Measurements from ENCODE around the gene SLC24A3. TPM values are rescaled to one million over a fixed set of nuclear protein-coding genes. Genes with fewer than 3 reads are reported as not detected.
A peak's percentile ranks its signal among the peaks of the same experiment; 100 is the strongest.

SLC24A3 gene
- total and polyA plus RNA-seq, 2 experiments from 2014 or later: 0.81 to 2.5 TPM

GRCh38 chr20:19249106-19249879 lies 36.9 kb downstream of the SLC24A3 start:
- no peak for DNase-seq (ENCODE audit: low spot score)
- Mint-ChIP-seq H3K36me3 (ENCODE audit: low read depth) (no peaks in the 10 kb centered on the region), H3K4me3 (no peak overlapping the region), H3K9me3 (no peaks in the 10 kb centered on the region), H3K27me3 (ENCODE audit: insufficient read depth, low read depth, poor library complexity) (no peaks in the 10 kb centered on the region), H3K27ac (no peak overlapping the region), H3K4me1 (peaks cover 2% of the 10 kb centered on the region; the same call in 1 of the 3 replicates)
- Histone ChIP-seq H3K9me2 (ENCODE audit: insufficient read depth) (no peaks in the 10 kb centered on the region), H2AFZ (no peak overlapping the region), H3K4me1 (ENCODE audit: insufficient read depth) (no peaks in the 10 kb centered on the region), H3F3A (replicated peaks; ENCODE audit: low read depth) (no peaks in the 10 kb centered on the region), H3K4me3 (no peak overlapping the region), H4K20me1 (replicated peaks; ENCODE audit: insufficient read depth) (no peaks in the 10 kb centered on the region), H3K79me2 (replicated peaks; ENCODE audit: insufficient read depth) (no peaks in the 10 kb centered on the region), H3K27me3 (ENCODE audit: insufficient read depth) (no peaks in the 10 kb centered on the region; the same call in 1 of the 2 replicates), H3K4me2 (no peak overlapping the region), H3K27ac (ENCODE audit: low read depth) (no peak overlapping the region), H3K36me3 (ENCODE audit: insufficient read depth) (no peaks in the 10 kb centered on the region)
- ATAC-seq: no peak
- no peak for TF ChIP-seq REST (IDR thresholded peaks at IDR 0.05; ENCODE audit: unreplicated experiment)
- TF ChIP-seq, protein P1, sequence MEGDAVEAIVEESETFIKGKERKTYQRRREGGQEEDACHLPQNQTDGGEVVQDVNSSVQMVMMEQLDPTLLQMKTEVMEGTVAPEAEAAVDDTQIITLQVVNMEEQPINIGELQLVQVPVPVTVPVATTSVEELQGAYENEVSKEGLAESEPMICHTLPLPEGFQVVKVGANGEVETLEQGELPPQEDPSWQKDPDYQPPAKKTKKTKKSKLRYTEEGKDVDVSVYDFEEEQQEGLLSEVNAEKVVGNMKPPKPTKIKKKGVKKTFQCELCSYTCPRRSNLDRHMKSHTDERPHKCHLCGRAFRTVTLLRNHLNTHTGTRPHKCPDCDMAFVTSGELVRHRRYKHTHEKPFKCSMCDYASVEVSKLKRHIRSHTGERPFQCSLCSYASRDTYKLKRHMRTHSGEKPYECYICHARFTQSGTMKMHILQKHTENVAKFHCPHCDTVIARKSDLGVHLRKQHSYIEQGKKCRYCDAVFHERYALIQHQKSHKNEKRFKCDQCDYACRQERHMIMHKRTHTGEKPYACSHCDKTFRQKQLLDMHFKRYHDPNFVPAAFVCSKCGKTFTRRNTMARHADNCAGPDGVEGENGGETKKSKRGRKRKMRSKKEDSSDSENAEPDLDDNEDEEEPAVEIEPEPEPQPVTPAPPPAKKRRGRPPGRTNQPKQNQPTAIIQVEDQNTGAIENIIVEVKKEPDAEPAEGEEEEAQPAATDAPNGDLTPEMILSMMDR (conservative IDR thresholded peaks at IDR 0.05; ENCODE audit: low read depth in 2 of 2): peak; percentile 36 to 55; a peak in 3 of 4 replicates

DNA sequence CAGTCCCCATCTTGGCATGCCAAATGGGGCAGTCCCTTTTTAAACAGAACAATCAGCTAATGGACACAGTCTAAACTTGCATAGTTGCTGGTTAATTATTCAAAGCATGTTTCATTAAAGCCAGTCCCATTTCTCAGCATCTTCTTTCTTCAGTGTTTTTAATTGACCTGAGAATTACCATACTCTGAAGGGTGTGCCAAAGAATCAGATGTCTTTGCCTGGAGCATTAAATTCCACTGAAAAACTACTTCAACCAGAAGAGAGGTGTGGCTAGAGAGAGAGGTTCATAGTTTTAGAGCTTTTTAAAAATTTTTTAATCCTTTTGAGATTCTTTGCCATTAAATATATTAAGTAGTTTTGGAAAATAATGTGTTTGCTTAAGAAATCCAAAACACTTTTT lies 37.9 kb downstream of the SLC24A3 start:
- no peaks in the 10 kb centered on the region for H3K36me3 Mint-ChIP-seq (ENCODE audit: low read depth)
- peaks cover 4% of the 10 kb centered on the region; the same call in 1 of the 2 replicates for H3K9me2 ChIP-seq (ENCODE audit: insufficient read depth)
- H2AFZ ChIP-seq: no peak overlapping the region
- H3K4me1 Mint-ChIP-seq: peaks cover 2% of the 10 kb centered on the region; the same call in 1 of the 3 replicates
- no peak overlapping the region for H3K4me2 ChIP-seq
- H3K4me1 ChIP-seq (ENCODE audit: insufficient read depth): no peaks in the 10 kb centered on the region
- no peaks in the 10 kb centered on the region for H3F3A ChIP-seq (replicated peaks; ENCODE audit: low read depth)
- no peak overlapping the region for H3K4me3 ChIP-seq
- no peaks in the 10 kb centered on the region for H3K9me3 Mint-ChIP-seq
- ATAC-seq (no peak), DNase-seq (ENCODE audit: low spot score) (no peak)
- H3K36me3 ChIP-seq (ENCODE audit: insufficient read depth): no peaks in the 10 kb centered on the region
- H3K27me3 Mint-ChIP-seq (ENCODE audit: insufficient read depth, low read depth, poor library complexity): no peaks in the 10 kb centered on the region
- H4K20me1 ChIP-seq (replicated peaks; ENCODE audit: insufficient read depth): no peaks in the 10 kb centered on the region
- H3K27ac Mint-ChIP-seq: no peak overlapping the region
- no peak overlapping the region for H3K4me3 Mint-ChIP-seq
- H3K79me2 ChIP-seq (replicated peaks; ENCODE audit: insufficient read depth): no peaks in the 10 kb centered on the region
- no peaks in the 10 kb centered on the region; the same call in 1 of the 2 replicates for H3K27me3 ChIP-seq (ENCODE audit: insufficient read depth)
- H3K27ac ChIP-seq (ENCODE audit: low read depth): no peak overlapping the region
- no peak for TF ChIP-seq ZNF331 (CRISPR knock-in tag; IDR thresholded peaks at IDR 0.05; ENCODE audit: low read depth)
- TF ChIP-seq CREB1 (CRISPR knock-in tag; IDR thresholded peaks at IDR 0.05; ENCODE audit: low read depth): no peak
- TF ChIP-seq JUNB (IDR thresholded peaks at IDR 0.05; ENCODE audit: unreplicated experiment): no peak
- TF ChIP-seq, protein P2, sequence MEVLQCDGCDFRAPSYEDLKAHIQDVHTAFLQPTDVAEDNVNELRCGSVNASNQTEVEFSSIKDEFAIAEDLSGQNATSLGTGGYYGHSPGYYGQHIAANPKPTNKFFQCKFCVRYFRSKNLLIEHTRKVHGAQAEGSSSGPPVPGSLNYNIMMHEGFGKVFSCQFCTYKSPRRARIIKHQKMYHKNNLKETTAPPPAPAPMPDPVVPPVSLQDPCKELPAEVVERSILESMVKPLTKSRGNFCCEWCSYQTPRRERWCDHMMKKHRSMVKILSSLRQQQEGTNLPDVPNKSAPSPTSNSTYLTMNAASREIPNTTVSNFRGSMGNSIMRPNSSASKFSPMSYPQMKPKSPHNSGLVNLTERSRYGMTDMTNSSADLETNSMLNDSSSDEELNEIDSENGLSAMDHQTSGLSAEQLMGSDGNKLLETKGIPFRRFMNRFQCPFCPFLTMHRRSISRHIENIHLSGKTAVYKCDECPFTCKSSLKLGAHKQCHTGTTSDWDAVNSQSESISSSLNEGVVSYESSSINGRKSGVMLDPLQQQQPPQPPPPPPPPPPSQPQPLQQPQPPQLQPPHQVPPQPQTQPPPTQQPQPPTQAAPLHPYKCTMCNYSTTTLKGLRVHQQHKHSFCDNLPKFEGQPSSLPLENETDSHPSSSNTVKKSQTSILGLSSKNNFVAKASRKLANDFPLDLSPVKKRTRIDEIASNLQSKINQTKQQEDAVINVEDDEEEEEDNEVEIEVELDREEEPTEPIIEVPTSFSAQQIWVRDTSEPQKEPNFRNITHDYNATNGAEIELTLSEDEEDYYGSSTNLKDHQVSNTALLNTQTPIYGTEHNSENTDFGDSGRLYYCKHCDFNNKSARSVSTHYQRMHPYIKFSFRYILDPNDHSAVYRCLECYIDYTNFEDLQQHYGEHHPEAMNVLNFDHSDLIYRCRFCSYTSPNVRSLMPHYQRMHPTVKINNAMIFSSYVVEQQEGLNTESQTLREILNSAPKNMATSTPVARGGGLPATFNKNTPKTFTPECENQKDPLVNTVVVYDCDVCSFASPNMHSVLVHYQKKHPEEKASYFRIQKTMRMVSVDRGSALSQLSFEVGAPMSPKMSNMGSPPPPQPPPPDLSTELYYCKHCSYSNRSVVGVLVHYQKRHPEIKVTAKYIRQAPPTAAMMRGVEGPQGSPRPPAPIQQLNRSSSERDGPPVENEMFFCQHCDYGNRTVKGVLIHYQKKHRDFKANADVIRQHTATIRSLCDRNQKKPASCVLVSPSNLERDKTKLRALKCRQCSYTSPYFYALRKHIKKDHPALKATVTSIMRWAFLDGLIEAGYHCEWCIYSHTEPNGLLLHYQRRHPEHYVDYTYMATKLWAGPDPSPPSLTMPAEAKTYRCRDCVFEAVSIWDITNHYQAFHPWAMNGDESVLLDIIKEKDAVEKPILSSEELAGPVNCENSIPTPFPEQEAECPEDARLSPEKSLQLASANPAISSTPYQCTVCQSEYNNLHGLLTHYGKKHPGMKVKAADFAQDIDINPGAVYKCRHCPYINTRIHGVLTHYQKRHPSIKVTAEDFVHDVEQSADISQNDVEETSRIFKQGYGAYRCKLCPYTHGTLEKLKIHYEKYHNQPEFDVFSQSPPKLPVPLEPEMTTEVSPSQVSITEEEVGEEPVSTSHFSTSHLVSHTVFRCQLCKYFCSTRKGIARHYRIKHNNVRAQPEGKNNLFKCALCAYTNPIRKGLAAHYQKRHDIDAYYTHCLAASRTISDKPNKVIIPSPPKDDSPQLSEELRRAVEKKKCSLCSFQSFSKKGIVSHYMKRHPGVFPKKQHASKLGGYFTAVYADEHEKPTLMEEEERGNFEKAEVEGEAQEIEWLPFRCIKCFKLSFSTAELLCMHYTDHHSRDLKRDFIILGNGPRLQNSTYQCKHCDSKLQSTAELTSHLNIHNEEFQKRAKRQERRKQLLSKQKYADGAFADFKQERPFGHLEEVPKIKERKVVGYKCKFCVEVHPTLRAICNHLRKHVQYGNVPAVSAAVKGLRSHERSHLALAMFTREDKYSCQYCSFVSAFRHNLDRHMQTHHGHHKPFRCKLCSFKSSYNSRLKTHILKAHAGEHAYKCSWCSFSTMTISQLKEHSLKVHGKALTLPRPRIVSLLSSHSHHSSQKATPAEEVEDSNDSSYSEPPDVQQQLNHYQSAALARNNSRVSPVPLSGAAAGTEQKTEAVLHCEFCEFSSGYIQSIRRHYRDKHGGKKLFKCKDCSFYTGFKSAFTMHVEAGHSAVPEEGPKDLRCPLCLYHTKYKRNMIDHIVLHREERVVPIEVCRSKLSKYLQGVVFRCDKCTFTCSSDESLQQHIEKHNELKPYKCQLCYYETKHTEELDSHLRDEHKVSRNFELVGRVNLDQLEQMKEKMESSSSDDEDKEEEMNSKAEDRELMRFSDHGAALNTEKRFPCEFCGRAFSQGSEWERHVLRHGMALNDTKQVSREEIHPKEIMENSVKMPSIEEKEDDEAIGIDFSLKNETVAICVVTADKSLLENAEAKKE (CRISPR knock-in tag; IDR thresholded peaks at IDR 0.05): no peak
- no peak for TF ChIP-seq EZH2phosphoT487 (IDR thresholded peaks at IDR 0.05; ENCODE audit: unreplicated experiment)
